Activated CD4-positive, alpha-beta T cell treated with anti-CD3 and anti-CD28 coated beads, Interleukin-2, Interleukin-6, amounts not matched to agents 100 ng/mL and 50 ng/mL, durations not matched to agents 16 hours and 8 hours (primary cell): ENCODE data around the gene RPH3AL.

ENCODE experiments used
- DNase-seq: peaks from one replicate; pipeline ENCODE4 v3.0.0-alpha.2; 2020

RPH3AL gene

DNA sequence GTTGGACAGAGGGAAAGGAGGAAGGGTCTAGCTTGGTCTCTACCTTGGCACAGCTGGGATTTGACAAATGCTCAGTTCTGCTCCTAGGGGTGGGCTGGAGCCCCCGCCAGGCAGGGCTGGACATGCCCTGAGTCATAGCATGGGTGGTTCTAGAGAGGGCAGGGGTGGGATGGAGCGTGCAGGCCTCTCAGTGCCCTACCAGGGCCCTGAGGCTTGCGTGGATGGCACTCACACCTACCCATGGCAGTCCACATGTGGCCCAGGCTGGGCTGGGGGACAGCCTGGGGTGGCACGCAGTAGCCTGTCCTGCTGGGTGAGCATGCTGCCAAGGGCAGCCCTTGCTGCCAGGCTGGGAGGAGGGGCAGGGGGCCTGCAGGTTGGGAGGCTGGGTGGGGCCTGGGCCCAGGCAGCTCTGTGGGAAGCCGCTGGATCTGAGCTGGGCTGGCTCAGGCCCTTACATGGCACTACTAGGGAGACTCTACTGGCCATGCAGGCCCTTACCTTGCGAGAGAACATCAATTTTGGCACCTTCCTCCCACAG lies 182.4 kb downstream of the RPH3AL start:
- DNase-seq: no peak

DNA sequence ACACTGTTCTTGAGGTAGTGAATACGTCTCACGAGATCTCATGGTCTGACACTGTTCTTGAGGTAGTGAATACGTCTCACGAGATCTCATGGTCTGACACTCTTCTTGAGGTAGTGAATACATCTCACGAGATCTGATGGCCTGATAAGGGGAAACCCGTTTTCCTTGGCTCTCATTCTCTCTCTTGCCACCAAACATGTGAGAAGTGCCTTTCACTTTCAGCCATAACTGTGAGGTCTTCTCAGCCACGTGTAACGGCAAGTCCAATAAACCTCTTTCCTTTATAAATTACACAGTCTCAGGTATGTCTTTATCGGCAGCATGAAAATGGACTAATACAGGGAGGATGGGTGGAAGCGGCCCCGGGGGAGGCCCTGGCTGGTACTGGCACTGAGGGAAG lies 184.0 kb downstream of the RPH3AL start:
- peak; percentile 13 for DNase-seq

DNA sequence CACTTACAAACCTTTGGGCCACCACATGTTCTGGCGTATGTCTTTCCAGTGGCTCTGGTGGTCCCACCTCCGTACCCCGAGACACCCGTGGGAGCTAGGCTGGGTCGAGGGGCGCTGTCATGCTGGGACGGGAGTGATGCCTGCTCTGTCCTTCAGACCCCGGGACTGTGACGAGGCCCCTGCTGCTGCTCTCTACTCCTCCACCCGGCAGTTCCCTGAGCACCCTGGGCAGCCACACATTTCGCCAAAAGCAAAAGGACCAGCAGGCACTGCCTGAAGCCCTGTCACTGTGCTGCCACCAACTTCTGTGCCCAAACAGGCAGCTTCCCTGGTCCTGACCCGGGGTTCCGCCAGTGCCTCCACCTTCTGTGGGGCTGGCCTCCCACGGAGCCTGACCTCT lies 186.7 kb downstream of the RPH3AL start:
- no peak for DNase-seq

DNA sequence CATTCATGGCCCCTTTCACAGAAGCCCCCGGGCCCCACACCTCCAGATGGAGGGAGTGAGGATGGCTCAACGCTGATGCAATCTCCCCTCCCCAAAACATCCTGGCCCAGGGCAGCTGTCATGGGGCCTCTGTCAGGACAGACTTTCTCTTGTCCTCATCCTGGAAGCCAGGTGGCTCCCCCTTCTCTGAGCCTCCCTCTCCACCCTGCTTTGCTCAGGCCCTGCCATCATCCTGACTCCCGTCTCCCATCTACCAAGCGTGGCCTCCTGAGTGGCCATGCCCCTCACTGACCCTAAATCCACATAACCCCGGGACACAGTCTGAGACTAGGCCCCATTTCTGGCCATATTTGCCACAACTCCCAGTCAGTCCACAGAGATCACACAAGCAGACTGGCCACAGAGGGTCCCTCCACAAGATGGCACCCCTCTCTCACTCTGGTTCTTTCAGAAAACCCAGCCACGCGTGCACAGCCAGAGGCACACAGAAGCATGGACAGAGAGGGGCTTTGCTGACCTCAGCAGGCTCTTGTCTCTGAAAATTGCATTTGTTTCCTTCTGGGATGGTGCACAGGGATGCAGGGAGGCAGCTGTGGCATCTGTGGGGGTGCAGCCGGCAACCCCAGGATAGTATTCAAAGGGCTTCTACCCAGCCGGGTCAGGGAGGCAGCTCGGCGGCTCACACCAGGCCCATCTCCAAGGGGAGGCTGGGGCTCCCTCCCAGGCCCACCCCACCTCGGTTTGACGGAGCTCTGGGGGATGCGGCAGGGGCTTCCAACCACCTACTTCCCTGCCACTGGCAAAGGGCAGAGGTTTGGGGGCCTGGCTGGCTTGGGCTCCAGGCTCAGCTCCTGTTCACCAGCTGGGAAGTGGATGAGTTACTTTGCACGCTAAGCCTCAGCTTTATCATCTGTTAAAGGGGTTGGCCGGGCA lies 188.0 kb downstream of the RPH3AL start:
- peak; percentile 20 for DNase-seq

DNA sequence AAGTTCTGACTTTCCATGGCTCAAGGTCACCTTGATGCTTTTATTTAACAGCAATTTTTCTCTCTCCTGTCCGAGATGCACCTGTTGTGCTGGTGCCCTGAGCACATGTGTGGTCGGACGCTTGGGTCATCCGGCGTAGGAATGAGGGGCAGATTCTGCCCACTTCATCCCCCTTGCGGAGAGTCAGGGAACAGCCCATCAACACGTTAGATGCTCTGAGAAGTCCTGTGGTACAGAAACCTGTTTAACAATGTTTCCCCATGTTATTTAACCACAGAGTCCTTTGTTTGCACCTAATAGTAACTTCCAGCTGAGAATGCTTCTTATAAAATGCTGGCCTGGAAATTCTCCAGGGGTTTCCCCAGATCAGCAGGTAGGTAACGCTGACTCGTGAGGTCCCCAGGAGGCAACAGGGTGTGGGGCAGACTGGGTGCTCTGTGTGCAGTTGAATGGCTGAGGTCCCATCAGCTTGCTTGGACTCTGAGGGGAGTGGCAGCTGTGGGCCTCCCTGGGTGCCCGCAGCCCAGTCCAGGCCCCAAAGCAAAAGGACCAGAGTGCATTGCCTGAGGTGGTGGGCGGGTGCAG lies 189.0 kb downstream of the RPH3AL start:
- no peak for DNase-seq

DNA sequence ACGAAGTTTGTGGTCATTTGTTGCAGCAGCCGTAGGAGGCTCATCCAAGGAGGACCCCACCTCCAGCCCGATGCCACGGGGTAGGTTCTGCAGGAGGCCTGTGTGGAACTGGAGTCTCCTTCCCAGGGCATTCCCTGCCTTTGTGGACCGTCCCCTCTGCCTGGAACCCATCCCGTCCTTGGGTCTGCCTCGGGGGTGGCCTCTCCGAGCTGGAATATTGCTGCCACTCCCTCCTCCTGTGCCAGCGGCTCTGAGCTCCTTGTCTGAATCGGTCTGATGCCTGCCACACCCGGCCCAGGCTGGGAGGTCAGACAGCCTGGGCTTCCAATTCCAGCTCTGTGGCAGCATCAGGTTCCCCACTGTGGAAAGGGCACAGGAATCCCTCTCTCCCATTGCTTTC lies 189.9 kb downstream of the RPH3AL start:
- no peak for DNase-seq
